K562 (cell line): ENCODE measurements around the gene PPP2R2D. TPM values are rescaled to one million over a fixed set of nuclear protein-coding genes. Genes with fewer than 3 reads are reported as not detected.

Source experiments
- ATAC-seq: fragments of 200-7000 bp; cut with Tn5 transposase; 3 replicates; pipeline ENCODE4 v1.9.1; 2020; ENCODE audit warnings: moderate library complexity
- BruUV-seq: library from RNA; stranded (reverse); fragments of 400-500 nt; replicated peaks from 2 replicates; lab custom pipeline; 2021; lab: Mats Ljungman, UMichigan
- CTCF ChIA-PET: fragments of 300-600 bp; formaldehyde crosslinking; extraction: SDS; loops from one replicate; lab custom pipeline; 2021; ENCODE audit warnings: low intra/inter-chr PET ratio; lab: Yijun Ruan, JAX
- POLR2A ChIA-PET: fragments of 300-600, 350-650 bp; sonication (Branson Sonifier 250); formaldehyde crosslinking; extraction: SDS; loops from one replicate; lab custom pipeline; 2021; ENCODE audit warnings: antibody characterized with exemption, inconsistent platforms; lab: Yijun Ruan, JAX
- DNase-seq, 4 experiments: peaks; one replicate each; pipeline versions ENCODE4 v3.0.0 to v3.0.0-alpha.2; 2011 to 2018; ENCODE audit warnings: low spot score in 3 of 4, mixed read lengths in 3 of 4; ENCODE audit errors: extremely low read depth in 1 of 4
- FAIRE-seq: peaks from 2 replicates; lab custom pipeline; 2011; peaks lifted over from hg19 to GRCh38; lab: Jason Lieb, UNC
- H2AFZ ChIP-seq: 2 replicates; pipeline ENCODE4 v1.6.0; 2011; ENCODE audit warnings: low read depth, low read length, control low read depth, inconsistent platforms
- H3K27ac ChIP-seq: fragments of 200-600 bp; 3 replicates; pipeline ENCODE4 v1.8.0; 2011; ENCODE audit warnings: low read depth, mild to moderate bottlenecking, control low read depth, inconsistent platforms, low read length, moderate library complexity, mixed read lengths; ENCODE audit errors: extremely low read depth
- H3K27me3 ChIP-seq, 2 experiments: fragments of 300-600 bp in 1 of 2; 2 replicates in 1 of 2; 3 replicates in 1 of 2; pipeline versions ENCODE4 v1.6.0 to v1.8.0; 2011; ENCODE audit warnings: inconsistent platforms in 2 of 2, low read length in 2 of 2, mild to moderate bottlenecking in 1 of 2, mixed read lengths in 1 of 2, moderate library complexity in 1 of 2; ENCODE audit not compliant: control insufficient read depth in 2 of 2, insufficient read depth in 2 of 2
- H3K36me3 ChIP-seq: fragments of 300-600 bp; 3 replicates; pipeline ENCODE4 v1.8.0; 2011; ENCODE audit warnings: mild to moderate bottlenecking, low read length, inconsistent platforms; ENCODE audit not compliant: control insufficient read depth, insufficient read depth
- H3K4me1 ChIP-seq, 2 experiments: fragments of 200-600 bp in 1 of 2; replicated peaks in 1 of 2; 2 replicates in 1 of 2; 3 replicates in 1 of 2; pipeline versions ENCODE4 v1.5.1 to v1.8.0; 2011; ENCODE audit warnings: inconsistent platforms in 2 of 2, low read length in 2 of 2, mild to moderate bottlenecking in 1 of 2, mixed read lengths in 1 of 2, moderate library complexity in 1 of 2; ENCODE audit not compliant: control insufficient read depth in 2 of 2, insufficient read depth in 2 of 2
- H3K4me2 ChIP-seq: 2 replicates; pipeline ENCODE4 v1.6.1; 2011; ENCODE audit warnings: low read length, control low read depth, inconsistent platforms, mixed read lengths; ENCODE audit not compliant: insufficient read depth
- H3K4me3 ChIP-seq: fragments of 200-600 bp; sonication (generic), shearing (Covaris generic); 2 replicates; pipeline ENCODE4 v1.5.1; 2016; ENCODE audit warnings: control low read depth, inconsistent platforms
- H3K79me2 ChIP-seq: fragments of 200-600 bp; 3 replicates; pipeline ENCODE4 v1.8.0; 2011; ENCODE audit warnings: low read length, inconsistent platforms; ENCODE audit not compliant: control insufficient read depth, insufficient read depth
- H3K9ac ChIP-seq, 2 experiments: 2 replicates each; pipeline versions ENCODE4 v1.6.0 to v1.6.1; 2011; ENCODE audit warnings: low read depth in 2 of 2, low read length in 2 of 2, control low read depth in 1 of 2, inconsistent platforms in 1 of 2, mild to moderate bottlenecking in 1 of 2, mixed read lengths in 1 of 2; ENCODE audit not compliant: insufficient read depth in 1 of 2
- H3K9me1 ChIP-seq: one replicate; pipeline ENCODE4 v1.6.0; 2011; ENCODE audit warnings: inconsistent platforms, mild to moderate bottlenecking, low read length, moderate library complexity; ENCODE audit not compliant: control insufficient read depth, insufficient read depth
- H3K9me3 ChIP-seq: replicated peaks from 2 replicates; pipeline ENCODE4 v1.5.1; 2011; ENCODE audit warnings: low read depth, low read length, inconsistent platforms; ENCODE audit not compliant: control insufficient read depth, insufficient read depth
- H4K20me1 ChIP-seq: replicated peaks from 2 replicates; pipeline ENCODE4 v1.6.1; 2011; ENCODE audit warnings: low read length, inconsistent platforms, mixed read lengths; ENCODE audit not compliant: control insufficient read depth, insufficient read depth
- CBX3 ChIP-seq, 2 experiments: IDR thresholded peaks; 1 replicate in 1 of 2; 2 replicates in 1 of 2; pipeline ENCODE4 v1.6.1; 2012; ENCODE audit warnings: inconsistent platforms in 2 of 2, low read length in 2 of 2, borderline replicate concordance in 1 of 2, control low read depth in 1 of 2
- DIDO1 ChIP-seq: fragments of 450-650 bp; IDR thresholded peaks from 2 replicates; pipeline ENCODE4 v1.6.1; 2016; ENCODE audit warnings: low read depth, missing biosample characterization, missing genetic modification characterization
- KHSRP ChIP-seq: fragments of 450-650 bp; IDR thresholded peaks from 2 replicates; pipeline ENCODE4 v1.6.1; 2017
- MCM7 ChIP-seq, 2 experiments: fragments of 450-650 bp; IDR thresholded peaks; 2 replicates each; pipeline ENCODE4 v1.6.1; 2016 to 2018
- MTA3 ChIP-seq: fragments of 450-650 bp; formaldehyde crosslinking; IDR thresholded peaks from 2 replicates; pipeline ENCODE4 v1.6.1; 2017; ENCODE audit warnings: mild to moderate bottlenecking, borderline replicate concordance
- RFX1 ChIP-seq: fragments of 450-650 bp; IDR thresholded peaks from 2 replicates; pipeline ENCODE4 v1.6.1; 2016; ENCODE audit warnings: mild to moderate bottlenecking, moderate library complexity
- RFX5 ChIP-seq: IDR thresholded peaks from 2 replicates; pipeline ENCODE4 v1.6.1; 2011; ENCODE audit warnings: low read depth, mild to moderate bottlenecking, improper control_type of control experiment, low read length
- SMAD3 ChIP-seq: fragments of 450-650 bp; formaldehyde crosslinking; conservative IDR thresholded peaks from 2 replicates; pipeline ENCODE4 v1.4.0; 2020; ENCODE audit warnings: mild to moderate bottlenecking
- ZC3H4 ChIP-seq: sonication (generic); formaldehyde crosslinking; IDR thresholded peaks from 2 replicates; pipeline ENCODE4 v1.9.0; 2021; ENCODE audit warnings: missing genetic modification reagents, borderline replicate concordance
- ZNF175 ChIP-seq: fragments of 200-800 bp; sonication (Bioruptor generic); IDR thresholded peaks from 2 replicates; pipeline ENCODE4 v1.6.1; 2016; ENCODE audit warnings: low read depth, mild to moderate bottlenecking, missing genetic modification characterization, missing compliant biosample characterization
- ZNF232 ChIP-seq: sonication (generic); formaldehyde crosslinking; IDR thresholded peaks from 2 replicates; pipeline ENCODE4 v1.8.0; 2022; ENCODE audit warnings: mild to moderate bottlenecking, missing genetic modification reagents
- WGBS: fragments of 100-300 bp; shearing (Covaris generic); methylation state at CpG from one replicate; pipeline ENCODE4 v1.1.6; 2016; ENCODE audit warnings: low coverage, mixed read lengths; ENCODE audit not compliant: insufficient coverage; ENCODE audit errors: missing lambda C conversion rate; 5-methylcytosine and 5-hydroxymethylcytosine counted together
- in situ Hi-C: fragments of 300-500 bp; cut with MboI; formaldehyde crosslinking; loops from 4 replicates; pipeline ENCODE4 v1.15.0; 2018; ENCODE audit warnings: inconsistent platforms, mixed read lengths
- intact Hi-C: fragments of 100-400 bp; cut with micrococcal nuclease; formaldehyde crosslinking; loops from 2 replicates; pipeline ENCODE4 v1.14.2; 2022
- polyA plus RNA-seq, 8 experiments: library from polyadenylated mRNA; depleted of rRNA in 4 of 8; stranded (reverse) in 5 of 8; unstranded in 3 of 8; fragments of >200 nt; fragmentation: Nextera tagmentation in 2 of 8; fragmentation: Illumina TruSeq in 1 of 8; extraction: Ambion mirVana in 2 of 8; extraction: Trizol in 1 of 8; gene quantifications; 2 replicates each; pipeline versions ENCODE4 v1.2.1 to v1.2.3, GENCODE V29; 2011 to 2014; ENCODE audit warnings: inconsistent platforms in 1 of 8, missing spikeins in 1 of 8
- total RNA-seq, 7 experiments: library from RNA; depleted of rRNA in 6 of 7; stranded (reverse); fragments of >200 nt in 6 of 7; fragmentation: Illumina TruSeq in 2 of 7; extraction: Trizol in 2 of 7; gene quantifications; 2 replicates each; pipeline versions ENCODE4 v1.2.1 to v1.2.3, GENCODE V29; 2011 to 2021; ENCODE audit warnings: low replicate concordance in 1 of 7
- TF ChIP-seq, protein P1 (sequence below): IDR thresholded peaks from 3 replicates; pipeline ENCODE4 v1.6.1; 2011; ENCODE audit warnings: borderline replicate concordance, mild to moderate bottlenecking; ENCODE audit not compliant: insufficient read length, insufficient read depth

The PPP2R2D gene
- total and polyA plus RNA-seq, 9 of the 15 experiments (the other 6 are each of a cell fraction or from before 2014, with no cell fraction given): 1.9 to 37.0 (median 26.8) TPM

GRCh38 chr10:131853610-131853964, 47.2 kb upstream of the PPP2R2D start:
- CTCF ChIA-PET: no interaction called here
- in situ Hi-C loops: no loop called here
- no peak for DNase-seq
- Histone ChIP-seq H3K4me3 (no peak overlapping the region), H3K27ac (no peak overlapping the region), H3K9me1 (no peaks in the 10 kb centered on the region), H2AFZ (no peak overlapping the region), H3K27me3 (peaks cover 7 to 71% of the 10 kb centered on the region in 2 experiments; a peak in 4 of 5 replicates), H4K20me1 (no peaks in the 10 kb centered on the region)
- intact Hi-C loops: no loop called here
- WGBS: 5% methylated on average over 13 of the region's 13 CpGs
- no peak for TF ChIP-seq MTA3
- no peak for TF ChIP-seq ZNF232 (CRISPR knock-in tag)
- TF ChIP-seq CBX3 (IDR thresholded peaks at IDR 0.05; ENCODE audit: borderline replicate concordance in 1 of 2, low read length in 2 of 2): no peak
- TF ChIP-seq MCM7 (IDR thresholded peaks at IDR 0.05): no peak
- TF ChIP-seq DIDO1 (tag): no peak
- no peak for TF ChIP-seq ZC3H4 (CRISPR knock-in tag)
- TF ChIP-seq RFX5: no peak
- TF ChIP-seq, protein P1, sequence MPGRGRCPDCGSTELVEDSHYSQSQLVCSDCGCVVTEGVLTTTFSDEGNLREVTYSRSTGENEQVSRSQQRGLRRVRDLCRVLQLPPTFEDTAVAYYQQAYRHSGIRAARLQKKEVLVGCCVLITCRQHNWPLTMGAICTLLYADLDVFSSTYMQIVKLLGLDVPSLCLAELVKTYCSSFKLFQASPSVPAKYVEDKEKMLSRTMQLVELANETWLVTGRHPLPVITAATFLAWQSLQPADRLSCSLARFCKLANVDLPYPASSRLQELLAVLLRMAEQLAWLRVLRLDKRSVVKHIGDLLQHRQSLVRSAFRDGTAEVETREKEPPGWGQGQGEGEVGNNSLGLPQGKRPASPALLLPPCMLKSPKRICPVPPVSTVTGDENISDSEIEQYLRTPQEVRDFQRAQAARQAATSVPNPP: no peak
- no peak for TF ChIP-seq SMAD3 (CRISPR knock-in tag)
- no peak for TF ChIP-seq ZNF175 (CRISPR knock-in tag)
- no peak for TF ChIP-seq RFX1
- TF ChIP-seq KHSRP: no peak
- TF ChIP-seq, all 486 proteins: peak for 0
- peaks cover 0 to 11% of the 10 kb centered on the region in 2 experiments; a peak in 1 of 5 replicates for H3K4me1 ChIP-seq
- no peak overlapping the region for H3K9ac ChIP-seq
- POLR2A ChIA-PET: interaction anchor here (0.6 to 0.7 kb wide), 2 partner anchors 14 to 22 kb away, joined by 3 to 4 read pairs; no protein-coding TSS in a partner anchor
- H3K4me2 ChIP-seq: no peak overlapping the region
- H3K36me3 ChIP-seq: no peaks in the 10 kb centered on the region
- BruUV-seq: no TSS peak
- H3K9me3 ChIP-seq: no peaks in the 10 kb centered on the region
- FAIRE-seq (no peak), ATAC-seq (no peak)
- H3K79me2 ChIP-seq: no peaks in the 10 kb centered on the region
